Measurements from ENCODE around the gene GGTA1. TPM values are rescaled to one million over a fixed set of nuclear protein-coding genes. Genes with fewer than 3 reads are reported as not detected.
"Not testable (repeated sequence)": the region's sequence is repeated elsewhere in the genome, so short reads cannot be mapped to it uniquely, and the experiment has no call there.

GGTA1 gene
- total RNA-seq, 1 donor from 2014 or later, result 0.64 TPM

- Mint-ChIP-seq H3K9me3 (ENCODE audit: unreplicated experiment) (no peaks in the 10 kb centered on the region), H3K4me1 (ENCODE audit: unreplicated experiment) (peaks cover 8% of the 10 kb centered on the region), H3K4me3 (ENCODE audit: unreplicated experiment) (no peak overlapping the region), H3K27me3 (ENCODE audit: unreplicated experiment) (peaks cover 14% of the 10 kb centered on the region), H3K36me3 (ENCODE audit: unreplicated experiment) (no peaks in the 10 kb centered on the region), H3K27ac (ENCODE audit: unreplicated experiment) (no peak overlapping the region)
- no peak for TF ChIP-seq CTCF (IDR thresholded peaks at IDR 0.05)
- DNase-seq (ENCODE audit: extremely low spot score, unreplicated experiment), result no peak
Observed at GRCh38 chr9:121528642-121529041, 29.0 kb upstream of the GGTA1 start.

- H3K4me1 Mint-ChIP-seq (ENCODE audit: unreplicated experiment), result peaks cover 8% of the 10 kb centered on the region
- H3K27ac Mint-ChIP-seq (ENCODE audit: unreplicated experiment), result no peak overlapping the region
- H3K27me3 Mint-ChIP-seq (ENCODE audit: unreplicated experiment), result peaks cover 17% of the 10 kb centered on the region
- H3K9me3 Mint-ChIP-seq (ENCODE audit: unreplicated experiment), result no peaks in the 10 kb centered on the region
- TF ChIP-seq CTCF (IDR thresholded peaks at IDR 0.05), result no peak
- H3K4me3 Mint-ChIP-seq (ENCODE audit: unreplicated experiment), result no peak overlapping the region
- H3K36me3 Mint-ChIP-seq (ENCODE audit: unreplicated experiment), result peaks cover 2% of the 10 kb centered on the region
- no peak for DNase-seq (ENCODE audit: extremely low spot score, unreplicated experiment)
Observed at GRCh38 chr9:121527371-121527770, 27.7 kb upstream of the GGTA1 start.

- H3K27me3 Mint-ChIP-seq (ENCODE audit: unreplicated experiment), result peaks cover 36% of the 10 kb centered on the region
- not testable (repeated sequence) for H3K36me3 Mint-ChIP-seq (ENCODE audit: unreplicated experiment); H3K27ac Mint-ChIP-seq (ENCODE audit: unreplicated experiment); H3K9me3 Mint-ChIP-seq (ENCODE audit: unreplicated experiment); H3K4me1 Mint-ChIP-seq (ENCODE audit: unreplicated experiment); H3K4me3 Mint-ChIP-seq (ENCODE audit: unreplicated experiment); DNase-seq (ENCODE audit: extremely low spot score, unreplicated experiment)
Observed at GRCh38 chr9:121519688-121520087, 20.0 kb upstream of the GGTA1 start.

- TF ChIP-seq CTCF (IDR thresholded peaks at IDR 0.05), result no peak
- H3K27ac Mint-ChIP-seq (ENCODE audit: unreplicated experiment), result no peak overlapping the region
- H3K9me3 Mint-ChIP-seq (ENCODE audit: unreplicated experiment), result no peaks in the 10 kb centered on the region
- no peaks in the 10 kb centered on the region for H3K4me1 Mint-ChIP-seq (ENCODE audit: unreplicated experiment)
- no peak overlapping the region for H3K4me3 Mint-ChIP-seq (ENCODE audit: unreplicated experiment)
- H3K36me3 Mint-ChIP-seq (ENCODE audit: unreplicated experiment), result peaks cover 3% of the 10 kb centered on the region
- DNase-seq (ENCODE audit: extremely low spot score, unreplicated experiment), result no peak
- peaks cover 35% of the 10 kb centered on the region for H3K27me3 Mint-ChIP-seq (ENCODE audit: unreplicated experiment)
Observed at GRCh38 chr9:121518634-121519033, 19.0 kb upstream of the GGTA1 start.

- H3K36me3 Mint-ChIP-seq (ENCODE audit: unreplicated experiment); H3K9me3 Mint-ChIP-seq (ENCODE audit: unreplicated experiment); H3K27ac Mint-ChIP-seq (ENCODE audit: unreplicated experiment); H3K4me1 Mint-ChIP-seq (ENCODE audit: unreplicated experiment); H3K4me3 Mint-ChIP-seq (ENCODE audit: unreplicated experiment); DNase-seq (ENCODE audit: extremely low spot score, unreplicated experiment): not testable (repeated sequence)
- H3K27me3 Mint-ChIP-seq (ENCODE audit: unreplicated experiment), result peaks cover 12% of the 10 kb centered on the region
Observed at GRCh38 chr9:121513166-121513565, 13.5 kb upstream of the GGTA1 start.

GRCh38 chr9:121510766-121511550 lies 11.3 kb upstream of the GGTA1 start:
- DNase-seq (ENCODE audit: extremely low spot score, unreplicated experiment), result no peak
- Mint-ChIP-seq H3K27me3 (ENCODE audit: unreplicated experiment) (peaks cover 23% of the 10 kb centered on the region), H3K4me1 (ENCODE audit: unreplicated experiment) (peaks cover 4% of the 10 kb centered on the region), H3K36me3 (ENCODE audit: unreplicated experiment) (no peaks in the 10 kb centered on the region), H3K4me3 (ENCODE audit: unreplicated experiment) (no peak overlapping the region), H3K27ac (ENCODE audit: unreplicated experiment) (no peak overlapping the region), H3K9me3 (ENCODE audit: unreplicated experiment) (no peaks in the 10 kb centered on the region)
- no peak for TF ChIP-seq CTCF (IDR thresholded peaks at IDR 0.05)
